Keratinocyte (primary cell): ENCODE measurements around the gene TNS3. TPM values are rescaled to one million over a fixed set of nuclear protein-coding genes. Genes with fewer than 3 reads are reported as not detected.

ENCODE experiments used
- DNase-seq: peaks from one replicate; pipeline ENCODE4 v3.0.0-alpha.2; 2011; ENCODE audit warnings: low read depth, missing footprints, low spot score
- FAIRE-seq: peaks from 2 replicates; lab custom pipeline; 2011; peaks lifted over from hg19 to GRCh38; lab: Jason Lieb, UNC
- H2AFZ ChIP-seq: 2 replicates; pipeline ENCODE4 v1.6.0; 2012; ENCODE audit warnings: low read length, control low read depth, inconsistent platforms; ENCODE audit not compliant: control insufficient read depth
- H3K27ac ChIP-seq: 2 replicates; pipeline ENCODE4 v1.5.1; 2011; ENCODE audit warnings: low read length; ENCODE audit not compliant: control insufficient read depth, insufficient read depth
- H3K27me3 ChIP-seq: 3 replicates; pipeline ENCODE4 v1.6.0; 2011; ENCODE audit warnings: low read length; ENCODE audit not compliant: control insufficient read depth, insufficient read depth; ENCODE audit errors: extremely low read depth
- H3K36me3 ChIP-seq, 2 experiments: 2 replicates in 1 of 2; 3 replicates in 1 of 2; pipeline ENCODE4 v1.5.1; 2011; ENCODE audit warnings: low read length in 2 of 2, mild to moderate bottlenecking in 1 of 2; ENCODE audit not compliant: control insufficient read depth in 2 of 2, insufficient read depth in 2 of 2; ENCODE audit errors: extremely low read depth in 1 of 2
- H3K4me1 ChIP-seq: 3 replicates; pipeline ENCODE4 v1.5.1; 2011; ENCODE audit warnings: low read length; ENCODE audit not compliant: control insufficient read depth, insufficient read depth; ENCODE audit errors: extremely low read depth
- H3K4me2 ChIP-seq: 3 replicates; pipeline ENCODE4 v1.6.0; 2011; ENCODE audit warnings: low read depth, low read length; ENCODE audit not compliant: control insufficient read depth, insufficient read depth; ENCODE audit errors: extremely low read depth
- H3K4me3 ChIP-seq, 3 experiments: fragments of 200-600 bp in 1 of 3; sonication (generic) in 1 of 3; 2 replicates in 2 of 3; 3 replicates in 1 of 3; pipeline ENCODE4 v1.5.1; 2011 to 2016; ENCODE audit warnings: low read length in 3 of 3, mild to moderate bottlenecking in 3 of 3, control low read depth in 2 of 3, inconsistent platforms in 1 of 3, low read depth in 1 of 3, mixed read lengths in 1 of 3, mixed run types in 1 of 3, moderate library complexity in 1 of 3; ENCODE audit not compliant: control insufficient read depth in 2 of 3, insufficient read depth in 2 of 3; ENCODE audit errors: extremely low read depth in 1 of 3
- H3K79me2 ChIP-seq: 2 replicates; pipeline ENCODE4 v1.6.0; 2012; ENCODE audit warnings: low read length; ENCODE audit not compliant: control insufficient read depth, insufficient read depth
- H3K9ac ChIP-seq: 3 replicates; pipeline ENCODE4 v1.6.0; 2011; ENCODE audit warnings: low read length; ENCODE audit not compliant: control insufficient read depth, insufficient read depth; ENCODE audit errors: extremely low read depth
- H3K9me1 ChIP-seq: 3 replicates; pipeline ENCODE4 v1.6.0; 2011; ENCODE audit warnings: low read length; ENCODE audit not compliant: control insufficient read depth, insufficient read depth; ENCODE audit errors: extremely low read depth
- H3K9me3 ChIP-seq: 2 replicates; pipeline ENCODE4 v1.5.1; 2012; ENCODE audit warnings: low read depth, low read length; ENCODE audit not compliant: control insufficient read depth
- H4K20me1 ChIP-seq: 3 replicates; pipeline ENCODE4 v1.6.0; 2011; ENCODE audit warnings: low read length; ENCODE audit not compliant: control insufficient read depth, insufficient read depth; ENCODE audit errors: extremely low read depth
- CTCF ChIP-seq, 3 experiments: IDR thresholded peaks in 1 of 3; conservative IDR thresholded peaks in 1 of 3; optimal IDR thresholded peaks in 1 of 3; 2 replicates in 2 of 3; 3 replicates in 1 of 3; pipeline versions ENCODE3 to v1.5.1; 2011; ENCODE audit warnings: low read length in 3 of 3, mild to moderate bottlenecking in 3 of 3, moderate library complexity in 2 of 3, control low read depth in 1 of 3, inconsistent platforms in 1 of 3; ENCODE audit not compliant: insufficient read depth in 2 of 3; ENCODE audit errors: extremely low read depth in 1 of 3
- EZH2 ChIP-seq: IDR thresholded peaks from one replicate; pipeline ENCODE4 v1.6.1; 2012; ENCODE audit warnings: inconsistent platforms, mild to moderate bottlenecking, low read length, moderate library complexity
- dilution Hi-C: fragments of 300-500 bp; cut with MboI; formaldehyde crosslinking; loops from one replicate; pipeline ENCODE4 v1.7.0; 2020; ENCODE audit warnings: low sequenced_read_pairs; ENCODE audit not compliant: extremely low pct_ligation_motif_present
- polyA plus RNA-seq, 5 experiments: library from polyadenylated mRNA; depleted of rRNA in 3 of 5; stranded (reverse) in 3 of 5; stranded (forward) in 1 of 5; unstranded in 1 of 5; fragments of >200 nt; gene quantifications; 1 replicate in 1 of 5; 2 replicates in 3 of 5; 3 replicates in 1 of 5; pipeline versions ENCODE4 v1.2.1 to v1.2.3, GENCODE V29; 2011 to 2012; ENCODE audit warnings: missing spikeins in 2 of 5, low read depth in 1 of 5, low replicate concordance in 1 of 5

The TNS3 gene
- polyA plus RNA-seq, 1 donor (not counting 4 experiments of a cell fraction or from before 2014, with no cell fraction given): 3.9 TPM

GRCh38 chr7:47475880-47476227 lies 106.1 kb downstream of the TNS3 start:
- FAIRE-seq (no peak), DNase-seq (no peak)
- Histone ChIP-seq H3K4me3 (no peak overlapping the region), H2AFZ (no peak overlapping the region), H4K20me1 (no peaks in the 10 kb centered on the region), H3K4me2 (no peak overlapping the region), H3K79me2 (no peaks in the 10 kb centered on the region), H3K9me3 (no peaks in the 10 kb centered on the region), H3K9me1 (no peaks in the 10 kb centered on the region), H3K9ac (no peak overlapping the region), H3K27me3 (peaks cover 3% of the 10 kb centered on the region), H3K36me3 (no peaks in the 10 kb centered on the region), H3K27ac (no peak overlapping the region), H3K4me1 (peaks cover 10% of the 10 kb centered on the region)
- dilution Hi-C loops: no loop called here
- no peak for TF ChIP-seq CTCF (optimal IDR thresholded peaks at IDR 0.05 in 1 of 3, IDR thresholded peaks at IDR 0.05 in 1 of 3, conservative IDR thresholded peaks at IDR 0.05 in 1 of 3; ENCODE audit: extremely low read depth in 1 of 3, insufficient read depth in 2 of 3, low read length in 3 of 3)
- TF ChIP-seq EZH2: no peak

- peaks cover 10% of the 10 kb centered on the region for H3K4me1 ChIP-seq
- H3K9ac ChIP-seq: no peak overlapping the region
- peaks cover 3% of the 10 kb centered on the region for H3K27me3 ChIP-seq
- no peaks in the 10 kb centered on the region for H3K9me3 ChIP-seq
- no peaks in the 10 kb centered on the region for H3K9me1 ChIP-seq
- H3K4me3 ChIP-seq: no peak overlapping the region
- no peak overlapping the region for H3K27ac ChIP-seq
- dilution Hi-C loops: no loop called here
- H3K4me2 ChIP-seq: peak overlapping the region; percentile 13
- no peaks in the 10 kb centered on the region for H3K36me3 ChIP-seq
- H3K79me2 ChIP-seq: no peaks in the 10 kb centered on the region
- no peaks in the 10 kb centered on the region for H4K20me1 ChIP-seq
- peak; percentile 55 for DNase-seq
- H2AFZ ChIP-seq: no peak overlapping the region
- TF ChIP-seq CTCF (optimal IDR thresholded peaks at IDR 0.05 in 1 of 3, IDR thresholded peaks at IDR 0.05 in 1 of 3, conservative IDR thresholded peaks at IDR 0.05 in 1 of 3; ENCODE audit: extremely low read depth in 1 of 3, insufficient read depth in 2 of 3, low read length in 3 of 3): peak in 1 of 3 experiments; percentile 4
- TF ChIP-seq EZH2: no peak
- no peak for FAIRE-seq
Observed at GRCh38 chr7:47474937-47475879, 106.7 kb downstream of the TNS3 start.
